Body of pancreas (tissue), 4 donors: ENCODE results near the gene EYS.

Experiments used
- POLR2A ChIP-seq, 3 donors: fragments of 450-650 bp; IDR thresholded peaks; one replicate each; pipeline ENCODE4 v1.6.1; 2016; ENCODE audit warnings: antibody characterized with exemption in 3 of 3, mild to moderate bottlenecking in 2 of 3
- TF ChIP-seq, protein P1 (sequence below), 7 experiments: fragments of 450-650 bp in 4 of 7; fragments of 200-600 bp in 3 of 7; sonication (generic) in 3 of 7; IDR thresholded peaks; one replicate each; pipeline ENCODE4 v1.5.1; 2016 to 2019; ENCODE audit warnings: antibody characterized with exemption in 7 of 7

DNA sequence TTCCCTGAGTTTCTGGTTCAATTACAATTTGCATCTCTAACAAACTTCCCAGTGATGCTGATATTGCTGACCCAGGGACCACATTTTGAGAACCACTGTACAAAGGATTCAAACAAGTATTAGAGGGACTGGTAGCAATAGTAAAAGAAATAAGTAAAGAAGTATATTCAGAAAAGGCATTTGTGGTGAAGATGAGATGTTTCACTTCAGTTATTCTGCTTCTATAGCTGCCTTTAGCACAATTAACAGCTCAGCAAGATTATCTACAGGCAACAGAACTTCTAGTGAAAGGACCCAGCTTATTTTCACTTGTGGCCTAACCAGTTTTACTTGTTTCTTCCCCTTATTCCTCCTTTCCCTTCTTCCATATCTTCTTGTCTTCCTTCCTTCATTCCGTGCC, 1922.0 kb downstream of the EYS start:
- TF ChIP-seq, protein P1, sequence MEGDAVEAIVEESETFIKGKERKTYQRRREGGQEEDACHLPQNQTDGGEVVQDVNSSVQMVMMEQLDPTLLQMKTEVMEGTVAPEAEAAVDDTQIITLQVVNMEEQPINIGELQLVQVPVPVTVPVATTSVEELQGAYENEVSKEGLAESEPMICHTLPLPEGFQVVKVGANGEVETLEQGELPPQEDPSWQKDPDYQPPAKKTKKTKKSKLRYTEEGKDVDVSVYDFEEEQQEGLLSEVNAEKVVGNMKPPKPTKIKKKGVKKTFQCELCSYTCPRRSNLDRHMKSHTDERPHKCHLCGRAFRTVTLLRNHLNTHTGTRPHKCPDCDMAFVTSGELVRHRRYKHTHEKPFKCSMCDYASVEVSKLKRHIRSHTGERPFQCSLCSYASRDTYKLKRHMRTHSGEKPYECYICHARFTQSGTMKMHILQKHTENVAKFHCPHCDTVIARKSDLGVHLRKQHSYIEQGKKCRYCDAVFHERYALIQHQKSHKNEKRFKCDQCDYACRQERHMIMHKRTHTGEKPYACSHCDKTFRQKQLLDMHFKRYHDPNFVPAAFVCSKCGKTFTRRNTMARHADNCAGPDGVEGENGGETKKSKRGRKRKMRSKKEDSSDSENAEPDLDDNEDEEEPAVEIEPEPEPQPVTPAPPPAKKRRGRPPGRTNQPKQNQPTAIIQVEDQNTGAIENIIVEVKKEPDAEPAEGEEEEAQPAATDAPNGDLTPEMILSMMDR (IDR thresholded peaks at IDR 0.05), result no peak
- no peak for TF ChIP-seq POLR2A (IDR thresholded peaks at IDR 0.05)
